ENCODE measurements around the gene MUC4. TPM values are rescaled to one million over a fixed set of nuclear protein-coding genes. Genes with fewer than 3 reads are reported as not detected.

The MUC4 gene
- total RNA-seq, 1 experiment from 2014 or later: 0.03 TPM

DNA sequence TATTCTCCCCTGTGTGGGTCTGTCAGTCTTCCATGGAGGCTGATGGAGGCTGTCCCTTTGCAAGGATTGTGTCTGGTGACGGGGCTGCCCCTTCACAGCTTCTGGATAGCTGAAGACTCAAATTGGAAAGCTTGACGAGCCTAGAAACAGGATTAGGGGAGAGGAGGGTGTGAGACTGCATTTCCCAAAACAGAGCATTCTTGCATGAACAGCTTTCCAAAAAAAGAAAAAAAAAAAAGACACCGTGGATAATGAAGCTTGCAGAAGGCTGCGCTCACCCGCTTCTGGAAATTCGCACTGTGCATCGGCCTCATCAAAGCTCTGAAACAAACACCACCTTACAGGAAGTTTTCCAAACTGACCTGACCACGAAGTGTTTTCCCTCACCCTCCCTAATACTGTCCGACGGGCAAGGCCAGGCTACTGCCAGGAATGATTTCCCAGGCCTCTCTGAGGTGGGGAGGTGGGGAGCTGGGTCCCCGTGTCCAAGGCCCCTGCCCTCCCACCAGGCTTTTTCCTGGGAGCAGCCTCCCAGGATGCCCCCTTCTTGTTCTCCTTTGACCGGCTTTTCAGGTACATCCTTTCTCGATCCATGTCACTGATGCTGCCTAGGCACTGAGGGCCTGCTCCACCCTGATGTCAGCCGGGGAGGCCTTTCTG, 24.9 kb upstream of the MUC4 start:
- POLR2A ChIA-PET: no interaction called here
- Histone ChIP-seq H3K4me1 (ENCODE audit: control insufficient read depth, insufficient read depth, low read length) (no peaks in the 10 kb centered on the region), H3K36me3 (ENCODE audit: control insufficient read depth, insufficient read depth, low read length) (no peaks in the 10 kb centered on the region), H3K27me3 (ENCODE audit: control insufficient read depth, insufficient read depth, low read length) (no peaks in the 10 kb centered on the region), H3K27ac (ENCODE audit: low read length) (no peak overlapping the region), H3K9me3 (ENCODE audit: control insufficient read depth, insufficient read depth, low read depth, low read length) (no peaks in the 10 kb centered on the region), H3K4me3 (ENCODE audit: low read depth in 2 of 2, low read length in 2 of 2) (no peak overlapping the region)
- CTCF ChIA-PET: interaction anchor here (1.6 kb wide), 1 partner anchor 14 kb away, joined by 5 read pairs; no protein-coding TSS in a partner anchor
- no TSS peak for BruUV-seq (replicated peaks)
- DNase-seq (ENCODE audit: low read depth, low spot score) (no peak), ATAC-seq (no peak)
- TF ChIP-seq, protein P1, sequence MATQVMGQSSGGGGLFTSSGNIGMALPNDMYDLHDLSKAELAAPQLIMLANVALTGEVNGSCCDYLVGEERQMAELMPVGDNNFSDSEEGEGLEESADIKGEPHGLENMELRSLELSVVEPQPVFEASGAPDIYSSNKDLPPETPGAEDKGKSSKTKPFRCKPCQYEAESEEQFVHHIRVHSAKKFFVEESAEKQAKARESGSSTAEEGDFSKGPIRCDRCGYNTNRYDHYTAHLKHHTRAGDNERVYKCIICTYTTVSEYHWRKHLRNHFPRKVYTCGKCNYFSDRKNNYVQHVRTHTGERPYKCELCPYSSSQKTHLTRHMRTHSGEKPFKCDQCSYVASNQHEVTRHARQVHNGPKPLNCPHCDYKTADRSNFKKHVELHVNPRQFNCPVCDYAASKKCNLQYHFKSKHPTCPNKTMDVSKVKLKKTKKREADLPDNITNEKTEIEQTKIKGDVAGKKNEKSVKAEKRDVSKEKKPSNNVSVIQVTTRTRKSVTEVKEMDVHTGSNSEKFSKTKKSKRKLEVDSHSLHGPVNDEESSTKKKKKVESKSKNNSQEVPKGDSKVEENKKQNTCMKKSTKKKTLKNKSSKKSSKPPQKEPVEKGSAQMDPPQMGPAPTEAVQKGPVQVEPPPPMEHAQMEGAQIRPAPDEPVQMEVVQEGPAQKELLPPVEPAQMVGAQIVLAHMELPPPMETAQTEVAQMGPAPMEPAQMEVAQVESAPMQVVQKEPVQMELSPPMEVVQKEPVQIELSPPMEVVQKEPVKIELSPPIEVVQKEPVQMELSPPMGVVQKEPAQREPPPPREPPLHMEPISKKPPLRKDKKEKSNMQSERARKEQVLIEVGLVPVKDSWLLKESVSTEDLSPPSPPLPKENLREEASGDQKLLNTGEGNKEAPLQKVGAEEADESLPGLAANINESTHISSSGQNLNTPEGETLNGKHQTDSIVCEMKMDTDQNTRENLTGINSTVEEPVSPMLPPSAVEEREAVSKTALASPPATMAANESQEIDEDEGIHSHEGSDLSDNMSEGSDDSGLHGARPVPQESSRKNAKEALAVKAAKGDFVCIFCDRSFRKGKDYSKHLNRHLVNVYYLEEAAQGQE (IDR thresholded peaks at IDR 0.05; ENCODE audit: insufficient read depth in 1 of 2, low read depth in 2 of 2, low read length in 1 of 2): no peak
- TF ChIP-seq TCF7L2 (IDR thresholded peaks at IDR 0.05; ENCODE audit: low read depth, low read length): no peak
- TF ChIP-seq, protein P2, sequence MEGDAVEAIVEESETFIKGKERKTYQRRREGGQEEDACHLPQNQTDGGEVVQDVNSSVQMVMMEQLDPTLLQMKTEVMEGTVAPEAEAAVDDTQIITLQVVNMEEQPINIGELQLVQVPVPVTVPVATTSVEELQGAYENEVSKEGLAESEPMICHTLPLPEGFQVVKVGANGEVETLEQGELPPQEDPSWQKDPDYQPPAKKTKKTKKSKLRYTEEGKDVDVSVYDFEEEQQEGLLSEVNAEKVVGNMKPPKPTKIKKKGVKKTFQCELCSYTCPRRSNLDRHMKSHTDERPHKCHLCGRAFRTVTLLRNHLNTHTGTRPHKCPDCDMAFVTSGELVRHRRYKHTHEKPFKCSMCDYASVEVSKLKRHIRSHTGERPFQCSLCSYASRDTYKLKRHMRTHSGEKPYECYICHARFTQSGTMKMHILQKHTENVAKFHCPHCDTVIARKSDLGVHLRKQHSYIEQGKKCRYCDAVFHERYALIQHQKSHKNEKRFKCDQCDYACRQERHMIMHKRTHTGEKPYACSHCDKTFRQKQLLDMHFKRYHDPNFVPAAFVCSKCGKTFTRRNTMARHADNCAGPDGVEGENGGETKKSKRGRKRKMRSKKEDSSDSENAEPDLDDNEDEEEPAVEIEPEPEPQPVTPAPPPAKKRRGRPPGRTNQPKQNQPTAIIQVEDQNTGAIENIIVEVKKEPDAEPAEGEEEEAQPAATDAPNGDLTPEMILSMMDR (IDR thresholded peaks at IDR 0.05): no peak
- TF ChIP-seq POLR2AphosphoS5 (IDR thresholded peaks at IDR 0.05; ENCODE audit: low read depth, low read length): no peak
- TF ChIP-seq SIN3A (IDR thresholded peaks at IDR 0.05; ENCODE audit: borderline replicate concordance, insufficient read depth, low read depth, low read length): no peak
- intact Hi-C loops (cut with micrococcal nuclease; ENCODE audit: unreplicated experiment) (no loop called here), in situ Hi-C loops (cut with HindIII; ENCODE audit: low pct_unique_long_range_greater_than_20kb, low sequenced_read_pairs) (no loop called here)

DNA sequence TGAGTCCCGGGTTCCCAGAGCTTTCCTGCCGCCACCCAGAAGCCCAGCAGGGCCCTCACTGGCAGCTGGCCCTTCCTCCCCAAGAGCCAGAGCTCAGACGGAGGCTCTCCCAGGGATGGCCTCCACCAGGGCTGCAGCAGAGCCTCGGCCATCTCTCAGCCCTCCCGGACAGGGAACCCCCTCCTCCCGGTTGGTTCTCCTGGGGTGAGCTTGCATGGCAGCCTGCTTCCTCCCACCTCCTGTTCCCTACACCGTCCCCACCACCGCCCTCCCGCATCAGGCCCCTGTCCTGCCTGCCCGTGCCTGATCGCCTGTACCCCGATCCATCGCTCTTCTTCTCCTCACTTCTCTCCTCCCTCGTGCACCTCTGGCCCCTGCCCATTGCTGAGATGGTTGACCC, 24.1 kb upstream of the MUC4 start:
- H3K27me3 ChIP-seq (ENCODE audit: control insufficient read depth, insufficient read depth, low read length): no peaks in the 10 kb centered on the region
- intact Hi-C loops (cut with micrococcal nuclease; ENCODE audit: unreplicated experiment) (no loop called here), in situ Hi-C loops (cut with HindIII; ENCODE audit: low pct_unique_long_range_greater_than_20kb, low sequenced_read_pairs) (no loop called here)
- ATAC-seq (peak; percentile 43; the same call in 1 of the 2 replicates), DNase-seq (ENCODE audit: low read depth, low spot score) (no peak)
- H3K4me3 ChIP-seq (ENCODE audit: low read depth in 2 of 2, low read length in 2 of 2): no peak overlapping the region
- CTCF ChIA-PET: interaction anchor here (1.6 kb wide), 1 partner anchor 15 kb away, joined by 5 read pairs; no protein-coding TSS in a partner anchor
- H3K36me3 ChIP-seq (ENCODE audit: control insufficient read depth, insufficient read depth, low read length): no peaks in the 10 kb centered on the region
- no peak overlapping the region for H3K27ac ChIP-seq (ENCODE audit: low read length)
- POLR2A ChIA-PET: no interaction called here
- H3K4me1 ChIP-seq (ENCODE audit: control insufficient read depth, insufficient read depth, low read length): no peaks in the 10 kb centered on the region
- no TSS peak for BruUV-seq (replicated peaks)
- H3K9me3 ChIP-seq (ENCODE audit: control insufficient read depth, insufficient read depth, low read depth, low read length): no peaks in the 10 kb centered on the region
- TF ChIP-seq TCF7L2 (IDR thresholded peaks at IDR 0.05; ENCODE audit: low read depth, low read length) (no peak), SIN3A (IDR thresholded peaks at IDR 0.05; ENCODE audit: borderline replicate concordance, insufficient read depth, low read depth, low read length) (no peak), POLR2AphosphoS5 (IDR thresholded peaks at IDR 0.05; ENCODE audit: low read depth, low read length) (no peak)
- TF ChIP-seq, protein P2 (IDR thresholded peaks at IDR 0.05): no peak
- TF ChIP-seq, protein P1 (IDR thresholded peaks at IDR 0.05; ENCODE audit: insufficient read depth in 1 of 2, low read depth in 2 of 2, low read length in 1 of 2): no peak
